Suprapubic skin (tissue), 4 donors: Measurements from ENCODE around the gene RASGRP3. TPM values are rescaled to one million over a fixed set of nuclear protein-coding genes. Genes with fewer than 3 reads are reported as not detected.

ENCODE experiments used
- DNase-seq, 2 donors: peaks; one replicate each; pipeline ENCODE4 v3.0.0-alpha.2; 2019; ENCODE audit warnings: low spot score in 2 of 2
- H3K27ac ChIP-seq: fragments of 200-600 bp; sonication (generic); one replicate; pipeline ENCODE4 v1.5.1; 2019
- H3K27me3 ChIP-seq: fragments of 200-600 bp; sonication (generic); one replicate; pipeline ENCODE4 v1.5.1; 2019
- H3K36me3 ChIP-seq: fragments of 200-600 bp; sonication (generic); one replicate; pipeline ENCODE4 v1.5.1; 2019
- H3K4me1 ChIP-seq: fragments of 200-600 bp; sonication (generic); one replicate; pipeline ENCODE4 v1.5.1; 2019
- H3K4me3 ChIP-seq: fragments of 200-600 bp; sonication (generic); one replicate; pipeline ENCODE4 v1.5.1; 2019; ENCODE audit warnings: mild to moderate bottlenecking
- H3K9me3 ChIP-seq: fragments of 200-600 bp; sonication (generic); one replicate; pipeline ENCODE4 v1.5.1; 2019
- EP300 ChIP-seq: sonication (generic); formaldehyde crosslinking; IDR thresholded peaks from one replicate; pipeline ENCODE4 v1.6.1; 2017; ENCODE audit warnings: antibody characterized with exemption
- POLR2A ChIP-seq, 2 donors: fragments of 450-650 bp; IDR thresholded peaks; one replicate each; pipeline ENCODE4 v1.6.1; 2017; ENCODE audit warnings: antibody characterized with exemption in 2 of 2, mild to moderate bottlenecking in 2 of 2, moderate library complexity in 2 of 2
- POLR2AphosphoS5 ChIP-seq, 3 donors: sonication (generic); formaldehyde crosslinking; IDR thresholded peaks; one replicate each; pipeline ENCODE4 v1.6.1; 2017; ENCODE audit warnings: antibody characterized with exemption in 3 of 3
- WGBS: methylation state at CpG from one replicate; pipeline ENCODE4 v1.1.5; 2018; 5-methylcytosine and 5-hydroxymethylcytosine counted together
- total RNA-seq, 4 donors: library from RNA; depleted of rRNA; stranded (reverse); fragments of >200 nt; gene quantifications; one replicate each; pipeline ENCODE4 v1.1.0, GENCODE V29; 2016
- TF ChIP-seq, protein P1 (sequence below), 2 donors: fragments of 200-600 bp in 1 of 2; fragments of 450-650 bp in 1 of 2; sonication (generic) in 1 of 2; IDR thresholded peaks; one replicate each; pipeline ENCODE4 v1.5.1; 2016 to 2019; ENCODE audit warnings: antibody characterized with exemption in 2 of 2, mild to moderate bottlenecking in 1 of 2, moderate library complexity in 1 of 2

Gene RASGRP3
- total RNA-seq, 4 donors from 2014 or later: 4.1 to 11.1 (median 6.4) TPM

DNA sequence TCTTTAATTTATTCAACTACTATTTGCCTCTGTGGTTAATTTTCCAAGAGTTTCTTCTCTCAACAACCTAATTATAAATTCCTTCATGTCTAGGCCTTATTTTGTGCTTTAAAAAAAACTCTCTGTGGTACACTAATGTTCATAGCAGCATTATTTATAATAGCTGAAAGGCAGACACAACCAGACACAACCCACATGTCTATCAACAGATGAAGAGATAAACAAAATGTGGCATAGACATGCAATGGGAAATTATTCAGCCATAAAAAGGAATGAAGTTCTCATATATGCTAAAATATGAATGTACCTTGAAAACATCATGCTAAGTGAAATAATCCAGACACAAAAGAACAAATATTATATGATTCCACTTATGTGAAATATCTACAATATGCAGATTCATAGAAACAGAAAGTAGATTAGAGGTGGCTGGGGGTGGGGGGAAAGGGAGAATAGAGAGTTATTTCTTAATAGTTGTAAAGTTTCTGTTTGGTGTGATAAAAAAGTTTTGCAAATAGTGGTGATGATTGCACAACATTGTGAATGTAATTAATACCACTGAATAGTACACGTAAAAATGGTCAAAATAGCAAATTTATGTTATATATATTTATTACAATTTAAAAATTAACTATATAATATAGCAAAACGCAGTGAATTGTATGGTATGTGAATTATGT, 28.1 kb upstream of the RASGRP3 start:
- TF ChIP-seq, protein P1, sequence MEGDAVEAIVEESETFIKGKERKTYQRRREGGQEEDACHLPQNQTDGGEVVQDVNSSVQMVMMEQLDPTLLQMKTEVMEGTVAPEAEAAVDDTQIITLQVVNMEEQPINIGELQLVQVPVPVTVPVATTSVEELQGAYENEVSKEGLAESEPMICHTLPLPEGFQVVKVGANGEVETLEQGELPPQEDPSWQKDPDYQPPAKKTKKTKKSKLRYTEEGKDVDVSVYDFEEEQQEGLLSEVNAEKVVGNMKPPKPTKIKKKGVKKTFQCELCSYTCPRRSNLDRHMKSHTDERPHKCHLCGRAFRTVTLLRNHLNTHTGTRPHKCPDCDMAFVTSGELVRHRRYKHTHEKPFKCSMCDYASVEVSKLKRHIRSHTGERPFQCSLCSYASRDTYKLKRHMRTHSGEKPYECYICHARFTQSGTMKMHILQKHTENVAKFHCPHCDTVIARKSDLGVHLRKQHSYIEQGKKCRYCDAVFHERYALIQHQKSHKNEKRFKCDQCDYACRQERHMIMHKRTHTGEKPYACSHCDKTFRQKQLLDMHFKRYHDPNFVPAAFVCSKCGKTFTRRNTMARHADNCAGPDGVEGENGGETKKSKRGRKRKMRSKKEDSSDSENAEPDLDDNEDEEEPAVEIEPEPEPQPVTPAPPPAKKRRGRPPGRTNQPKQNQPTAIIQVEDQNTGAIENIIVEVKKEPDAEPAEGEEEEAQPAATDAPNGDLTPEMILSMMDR (IDR thresholded peaks at IDR 0.05): no peak
- no peak for TF ChIP-seq EP300
- TF ChIP-seq POLR2A (IDR thresholded peaks at IDR 0.05): no peak
- no peak for TF ChIP-seq POLR2AphosphoS5 (IDR thresholded peaks at IDR 0.05)
- H3K4me3 ChIP-seq: no peak overlapping the region
- H3K27ac ChIP-seq: no peak overlapping the region
- peaks cover 5% of the 10 kb centered on the region for H3K9me3 ChIP-seq
- no peaks in the 10 kb centered on the region for H3K27me3 ChIP-seq
- DNase-seq: no peak
- no peaks in the 10 kb centered on the region for H3K4me1 ChIP-seq
- 80% methylated on average over 2 of the region's 2 CpGs for WGBS
- no peaks in the 10 kb centered on the region for H3K36me3 ChIP-seq

DNA sequence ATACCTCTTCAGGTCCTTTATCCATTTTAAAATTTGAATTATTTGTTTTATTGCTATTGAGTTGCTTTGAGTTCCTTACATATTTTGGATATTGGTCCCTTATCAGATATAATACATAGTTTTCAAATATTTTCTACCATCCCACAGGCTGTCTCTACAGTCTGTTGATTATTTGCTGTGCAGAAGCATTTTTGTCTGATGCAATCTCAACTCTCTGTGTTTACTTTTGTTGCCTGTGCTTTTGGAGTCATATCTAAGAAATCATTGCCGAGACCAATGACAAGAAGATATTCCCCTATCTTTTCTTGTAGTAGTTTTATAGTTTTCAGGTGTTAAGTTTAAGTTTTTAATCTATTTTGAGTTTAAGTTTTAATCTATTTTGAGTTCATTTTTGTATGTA, 25.2 kb upstream of the RASGRP3 start:
- Histone ChIP-seq H3K27ac (no peak overlapping the region), H3K9me3 (peaks cover 5% of the 10 kb centered on the region), H3K4me3 (no peak overlapping the region), H3K36me3 (no peaks in the 10 kb centered on the region), H3K4me1 (no peaks in the 10 kb centered on the region), H3K27me3 (no peaks in the 10 kb centered on the region)
- TF ChIP-seq POLR2AphosphoS5 (IDR thresholded peaks at IDR 0.05) (no peak), POLR2A (IDR thresholded peaks at IDR 0.05) (no peak), EP300 (no peak)
- TF ChIP-seq, protein P1 (IDR thresholded peaks at IDR 0.05): no peak
- no peak for DNase-seq
- WGBS: 0% methylated on average over 1 of the region's 1 CpG

DNA sequence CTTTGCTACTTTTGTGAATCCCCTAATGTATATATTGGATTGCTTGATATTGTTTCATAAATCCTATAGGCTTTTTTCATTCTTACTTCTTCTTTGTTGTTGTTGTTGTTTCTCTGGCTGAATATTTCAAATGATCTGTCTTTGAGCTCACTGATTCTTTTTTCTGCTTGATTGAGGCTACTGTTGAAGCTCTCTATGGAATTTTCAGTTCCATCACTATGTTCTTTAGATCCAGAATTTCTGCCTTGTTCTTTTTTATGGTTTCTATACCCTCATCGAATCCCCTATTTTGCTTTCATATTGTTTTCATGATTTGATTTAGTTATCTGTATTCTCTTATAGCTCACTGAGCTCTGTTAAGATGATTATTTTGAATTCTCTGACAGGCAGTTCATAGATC, 24.6 kb upstream of the RASGRP3 start:
- no peaks in the 10 kb centered on the region for H3K27me3 ChIP-seq
- no peak overlapping the region for H3K4me3 ChIP-seq
- no peak for DNase-seq
- no peaks in the 10 kb centered on the region for H3K36me3 ChIP-seq
- H3K27ac ChIP-seq: no peak overlapping the region
- no peaks in the 10 kb centered on the region for H3K4me1 ChIP-seq
- H3K9me3 ChIP-seq: peaks cover 5% of the 10 kb centered on the region
- TF ChIP-seq POLR2AphosphoS5 (IDR thresholded peaks at IDR 0.05) (no peak), EP300 (no peak), POLR2A (IDR thresholded peaks at IDR 0.05) (no peak)
- TF ChIP-seq, protein P1 (IDR thresholded peaks at IDR 0.05): no peak
- 93% methylated on average over 1 of the region's 1 CpG for WGBS

DNA sequence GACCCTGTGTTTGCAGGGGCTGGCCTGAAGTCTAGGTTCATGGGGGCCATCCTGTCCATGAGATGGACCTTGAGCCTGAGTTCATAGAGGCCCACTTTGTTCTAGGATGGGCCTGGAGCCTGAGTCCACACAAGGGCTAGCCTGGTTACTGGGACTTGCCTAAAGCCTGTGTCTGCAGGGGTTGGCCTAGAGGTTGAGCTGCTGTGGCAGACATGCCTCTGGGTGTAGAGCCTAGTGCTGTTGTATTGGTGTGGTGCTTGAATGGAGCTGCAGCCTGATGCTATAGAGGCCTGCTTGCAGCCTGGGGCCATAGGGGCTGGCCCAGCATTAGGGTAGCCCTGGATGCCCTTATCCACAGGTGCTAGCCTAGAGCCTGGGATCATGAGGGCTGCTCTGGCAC, 23.9 kb upstream of the RASGRP3 start:
- Histone ChIP-seq H3K4me3 (no peak overlapping the region), H3K27ac (no peak overlapping the region), H3K36me3 (no peaks in the 10 kb centered on the region), H3K27me3 (no peaks in the 10 kb centered on the region), H3K4me1 (no peaks in the 10 kb centered on the region), H3K9me3 (peaks cover 5% of the 10 kb centered on the region)
- DNase-seq: no peak
- TF ChIP-seq, protein P1 (IDR thresholded peaks at IDR 0.05): no peak
- TF ChIP-seq POLR2AphosphoS5 (IDR thresholded peaks at IDR 0.05) (no peak), POLR2A (IDR thresholded peaks at IDR 0.05) (no peak), EP300 (no peak)

DNA sequence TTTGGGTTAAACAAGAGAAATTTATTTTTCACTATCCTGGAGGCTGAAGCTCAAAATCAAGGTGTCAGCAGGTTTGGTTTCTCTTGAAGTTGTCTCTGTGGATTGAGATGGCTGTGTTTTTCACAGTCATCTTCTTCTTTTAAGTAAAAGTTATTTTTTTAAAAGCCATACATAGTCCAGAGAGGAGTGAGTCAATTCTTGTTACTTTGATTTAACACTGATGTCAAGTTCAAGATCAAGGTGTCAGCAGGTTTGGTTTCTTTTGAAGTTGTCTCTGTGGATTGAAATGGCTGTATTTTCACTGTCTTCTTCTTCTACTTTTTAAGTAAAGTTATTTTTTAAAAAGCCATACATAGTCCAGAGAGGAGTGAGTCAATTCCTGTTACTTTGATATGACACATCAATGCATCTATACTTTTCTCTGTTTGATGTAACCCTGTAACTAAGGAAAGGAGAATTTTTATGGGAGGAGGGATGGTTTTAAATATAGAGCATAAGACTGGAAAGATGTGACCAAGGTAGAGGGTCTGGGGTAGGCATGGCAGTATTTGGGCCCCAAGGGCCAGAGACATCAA, 22.5 kb upstream of the RASGRP3 start:
- Histone ChIP-seq H3K9me3 (peaks cover 5% of the 10 kb centered on the region), H3K4me3 (no peak overlapping the region), H3K4me1 (no peaks in the 10 kb centered on the region), H3K36me3 (no peaks in the 10 kb centered on the region), H3K27ac (no peak overlapping the region), H3K27me3 (no peaks in the 10 kb centered on the region)
- TF ChIP-seq EP300: no peak
- no peak for TF ChIP-seq POLR2A (IDR thresholded peaks at IDR 0.05)
- DNase-seq: no peak
